Fibroblast of pulmonary artery (primary cell): ENCODE results near the gene PDZD7.
"Not testable (repeated sequence)": the region's sequence is repeated elsewhere in the genome, so short reads cannot be mapped to it uniquely, and the experiment has no call there.

Experiments
- DNase-seq: peaks from one replicate; pipeline ENCODE4 v3.0.0-alpha.2; 2010; ENCODE audit warnings: low read depth
- H3K4me3 ChIP-seq: replicated peaks from 2 replicates; pipeline ENCODE4 v1.5.1; 2011; ENCODE audit warnings: low read depth, mild to moderate bottlenecking, control low read depth, low read length, moderate library complexity
- CTCF ChIP-seq: IDR thresholded peaks from 2 replicates; pipeline ENCODE4 v1.5.1; 2011; ENCODE audit warnings: mild to moderate bottlenecking, control low read depth, low read length, inconsistent platforms; ENCODE audit errors: missing control alignments

The PDZD7 gene

GRCh38 chr10:101038484-101038883, 7.6 kb upstream of the PDZD7 start:
- no peak for DNase-seq

GRCh38 chr10:101036726-101037125, 5.8 kb upstream of the PDZD7 start:
- TF ChIP-seq CTCF: no peak
- H3K4me3 ChIP-seq: no peak overlapping the region
- no peak for DNase-seq

More at GRCh38 chr10:101038484-101038883, 7.6 kb upstream of the PDZD7 start:
- no peak overlapping the region for H3K4me3 ChIP-seq
- no peak for TF ChIP-seq CTCF

- no peak overlapping the region for H3K4me3 ChIP-seq
- no peak for TF ChIP-seq CTCF
- no peak for DNase-seq
Measured at GRCh38 chr10:101035916-101036702, 5.2 kb upstream of the PDZD7 start.

GRCh38 chr10:101035314-101035713, 4.4 kb upstream of the PDZD7 start:
- TF ChIP-seq CTCF: no peak
- no peak for DNase-seq
- H3K4me3 ChIP-seq: no peak overlapping the region

GRCh38 chr10:101034404-101034803, 3.5 kb upstream of the PDZD7 start:
- DNase-seq: not testable (repeated sequence)

GRCh38 chr10:101033276-101033675, 2.3 kb upstream of the PDZD7 start:
- TF ChIP-seq CTCF: no peak
- peak overlapping the region; percentile 89 for H3K4me3 ChIP-seq
- no peak for DNase-seq

More at GRCh38 chr10:101034404-101034803, 3.5 kb upstream of the PDZD7 start:
- H3K4me3 ChIP-seq: not testable (repeated sequence)

- peak overlapping the region; percentile 89 for H3K4me3 ChIP-seq
- TF ChIP-seq CTCF: no peak
Measured at GRCh38 chr10:101032637-101033224, 1.8 kb upstream of the PDZD7 start.

More at GRCh38 chr10:101032637-101033224, 1.8 kb upstream of the PDZD7 start:
- DNase-seq: peak; percentile 88
